Osteoblast (primary cell): ENCODE data around the gene KRTAP10-6. TPM values are rescaled to one million over a fixed set of nuclear protein-coding genes. Genes with fewer than 3 reads are reported as not detected.

ENCODE experiments used
- DNase-seq: peaks from one replicate; pipeline ENCODE4 v3.0.0; 2011; ENCODE audit warnings: low spot score, mixed read lengths; ENCODE audit not compliant: insufficient read length; ENCODE audit errors: missing footprints
- H2AFZ ChIP-seq: 2 replicates; pipeline ENCODE4 v1.6.0; 2011; ENCODE audit warnings: mild to moderate bottlenecking, low read length
- H3K27ac ChIP-seq: 2 replicates; pipeline ENCODE4 v1.5.1; 2011; ENCODE audit warnings: mild to moderate bottlenecking, low read depth, low read length, moderate library complexity
- H3K27me3 ChIP-seq: 2 replicates; pipeline ENCODE4 v1.6.0; 2012; ENCODE audit warnings: mild to moderate bottlenecking, control low read depth, inconsistent platforms, low read length, moderate library complexity; ENCODE audit not compliant: insufficient read depth
- H3K36me3 ChIP-seq: 2 replicates; pipeline ENCODE4 v1.5.1; 2011; ENCODE audit warnings: mild to moderate bottlenecking, low read length, control low read depth, moderate library complexity; ENCODE audit not compliant: insufficient read depth
- H3K4me1 ChIP-seq: 2 replicates; pipeline ENCODE4 v1.5.1; 2011; ENCODE audit warnings: mild to moderate bottlenecking, low read length, control low read depth, moderate library complexity; ENCODE audit not compliant: insufficient read depth
- H3K4me2 ChIP-seq: 2 replicates; pipeline ENCODE4 v1.6.0; 2011; ENCODE audit warnings: mild to moderate bottlenecking, low read length; ENCODE audit not compliant: insufficient read depth
- H3K4me3 ChIP-seq: fragments of 200-600 bp; sonication (generic); 3 replicates; pipeline ENCODE4 v1.5.1; 2012; ENCODE audit warnings: mild to moderate bottlenecking, low read length, inconsistent platforms; ENCODE audit not compliant: insufficient read depth
- H3K79me2 ChIP-seq: 2 replicates; pipeline ENCODE4 v1.6.0; 2012; ENCODE audit warnings: mild to moderate bottlenecking, low read length, control low read depth, inconsistent platforms; ENCODE audit not compliant: insufficient read depth
- H3K9me3 ChIP-seq: 2 replicates; pipeline ENCODE4 v1.5.1; 2011; ENCODE audit warnings: low read depth, low read length, control low read depth
- H4K20me1 ChIP-seq: 2 replicates; pipeline ENCODE4 v1.6.0; 2012; ENCODE audit warnings: mild to moderate bottlenecking, low read length, control low read depth; ENCODE audit not compliant: insufficient read depth
- CTCF ChIP-seq: IDR thresholded peaks from 2 replicates; pipeline ENCODE4 v1.5.1; 2011; ENCODE audit warnings: mild to moderate bottlenecking, low read depth, low read length, moderate library complexity; ENCODE audit errors: extremely low read depth
- total RNA-seq: library from RNA; depleted of rRNA; stranded (reverse); fragments of >200 nt; gene quantifications from 2 replicates; pipeline ENCODE4 v1.2.3, GENCODE V29; 2012

Gene KRTAP10-6
- total RNA-seq, 1 donor: not detected

GRCh38 chr21:44549525-44550211 lies 42.6 kb downstream of the KRTAP10-6 start:
- H3K27ac ChIP-seq: no peak overlapping the region
- no peak for TF ChIP-seq CTCF
- H3K4me3 ChIP-seq: no peak overlapping the region
- H3K4me2 ChIP-seq: no peak overlapping the region
- H3K79me2 ChIP-seq: no peaks in the 10 kb centered on the region
- H2AFZ ChIP-seq: no peak overlapping the region
- DNase-seq: peak; percentile 63
- no peaks in the 10 kb centered on the region for H4K20me1 ChIP-seq
- H3K9me3 ChIP-seq: no peaks in the 10 kb centered on the region
- peaks cover 2% of the 10 kb centered on the region for H3K27me3 ChIP-seq
- H3K4me1 ChIP-seq: no peaks in the 10 kb centered on the region
- no peaks in the 10 kb centered on the region for H3K36me3 ChIP-seq

GRCh38 chr21:44548922-44549321 lies 43.4 kb downstream of the KRTAP10-6 start:
- no peaks in the 10 kb centered on the region for H3K9me3 ChIP-seq
- no peak overlapping the region for H3K27ac ChIP-seq
- H3K79me2 ChIP-seq: no peaks in the 10 kb centered on the region
- H3K4me1 ChIP-seq: no peaks in the 10 kb centered on the region
- peaks cover 2% of the 10 kb centered on the region for H3K27me3 ChIP-seq
- H2AFZ ChIP-seq: no peak overlapping the region
- H4K20me1 ChIP-seq: no peaks in the 10 kb centered on the region
- H3K4me3 ChIP-seq: no peak overlapping the region
- DNase-seq: peak; percentile 11
- H3K36me3 ChIP-seq: no peaks in the 10 kb centered on the region
- TF ChIP-seq CTCF: no peak
- no peak overlapping the region for H3K4me2 ChIP-seq

GRCh38 chr21:44548381-44548780 lies 43.9 kb downstream of the KRTAP10-6 start:
- no peaks in the 10 kb centered on the region for H3K4me1 ChIP-seq
- no peaks in the 10 kb centered on the region for H3K79me2 ChIP-seq
- DNase-seq: no peak
- no peak for TF ChIP-seq CTCF
- H3K36me3 ChIP-seq: no peaks in the 10 kb centered on the region
- H2AFZ ChIP-seq: no peak overlapping the region
- H3K9me3 ChIP-seq: no peaks in the 10 kb centered on the region
- no peak overlapping the region for H3K4me2 ChIP-seq
- no peak overlapping the region for H3K4me3 ChIP-seq
- no peak overlapping the region for H3K27ac ChIP-seq
- H3K27me3 ChIP-seq: peaks cover 2% of the 10 kb centered on the region
- H4K20me1 ChIP-seq: no peaks in the 10 kb centered on the region

GRCh38 chr21:44547656-44548331 lies 44.5 kb downstream of the KRTAP10-6 start:
- Histone ChIP-seq H3K4me1 (no peaks in the 10 kb centered on the region), H3K9me3 (no peaks in the 10 kb centered on the region), H3K4me3 (no peak overlapping the region), H3K27me3 (peaks cover 2% of the 10 kb centered on the region), H2AFZ (no peak overlapping the region), H3K27ac (no peak overlapping the region), H3K79me2 (no peaks in the 10 kb centered on the region), H4K20me1 (no peaks in the 10 kb centered on the region), H3K36me3 (no peaks in the 10 kb centered on the region), H3K4me2 (no peak overlapping the region)
- DNase-seq: peak; percentile 55
- no peak for TF ChIP-seq CTCF
